Caki2 (cell line): ENCODE data around the gene UBXN10. TPM values are rescaled to one million over a fixed set of nuclear protein-coding genes. Genes with fewer than 3 reads are reported as not detected.

ENCODE experiments used
- DNase-seq: peaks from one replicate; pipeline ENCODE4 v3.0.0-alpha.2; 2015; ENCODE audit warnings: low read depth
- in situ Hi-C: cut with HindIII; loops from 2 replicates; pipeline ENCODE4 v1.10.0; 2016; ENCODE audit warnings: low sequenced_read_pairs, low pct_unique_long_range_greater_than_20kb, mixed read lengths
- total RNA-seq: library from RNA; depleted of rRNA; stranded (reverse); fragments of >200 nt; shearing (Covaris generic); gene quantifications from 2 replicates; pipeline ENCODE4 v1.2.3, GENCODE V29; 2014; ENCODE audit warnings: low replicate concordance

UBXN10 gene
- total RNA-seq, 1 experiment from 2014 or later: not detected

DNA sequence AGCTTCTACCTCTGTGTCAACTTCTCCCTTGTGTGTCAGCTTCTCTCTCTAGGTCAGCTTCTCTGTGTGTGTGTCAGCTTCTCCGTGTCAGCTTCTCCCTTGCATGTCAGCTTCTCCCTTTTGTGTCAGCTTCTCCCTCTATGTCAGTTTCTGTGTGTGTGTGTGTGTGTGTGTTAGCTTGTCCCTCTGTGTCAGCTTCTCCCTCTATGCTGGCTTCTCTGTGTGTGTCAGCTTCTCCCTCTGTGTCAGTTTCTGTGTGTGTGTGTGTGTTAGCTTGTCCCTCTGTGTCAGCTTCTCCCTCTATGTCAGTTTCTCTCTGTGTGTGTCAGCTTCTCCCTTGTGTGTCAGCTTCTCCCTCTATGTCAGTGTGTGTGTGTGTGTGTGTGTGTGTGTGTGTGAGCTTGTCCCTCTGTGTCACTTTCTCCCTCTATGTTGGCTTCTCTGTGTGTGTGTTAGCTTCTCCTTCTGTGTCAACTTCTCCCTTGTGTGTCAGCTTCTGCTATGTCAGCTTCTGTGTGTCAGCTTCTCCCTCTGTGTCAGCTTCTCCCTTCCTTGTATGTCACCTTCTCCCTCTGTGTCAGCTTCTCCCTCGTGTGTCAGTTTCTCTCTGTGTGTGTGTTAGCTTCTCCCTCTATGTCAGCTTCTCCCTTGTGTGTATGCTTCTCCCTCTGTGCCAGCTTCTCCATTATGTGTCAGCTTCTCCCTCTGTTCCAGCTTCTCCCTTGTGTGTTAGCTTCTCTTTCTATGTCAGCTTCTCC lies 6.3 kb upstream of the UBXN10 start:
- no peak for DNase-seq
- in situ Hi-C loops: no loop called here

- DNase-seq: no peak
- in situ Hi-C loops: no loop called here
These were observed 5.6 kb upstream of the UBXN10 start for GRCh38 chr1:20180129-20180843.

- in situ Hi-C loops: no loop called here
- no peak for DNase-seq
These were observed 5.1 kb upstream of the UBXN10 start for GRCh38 chr1:20180844-20181207.

GRCh38 chr1:20182415-20182814 lies 3.5 kb upstream of the UBXN10 start:
- no peak for DNase-seq
- in situ Hi-C loops: no loop called here

DNA sequence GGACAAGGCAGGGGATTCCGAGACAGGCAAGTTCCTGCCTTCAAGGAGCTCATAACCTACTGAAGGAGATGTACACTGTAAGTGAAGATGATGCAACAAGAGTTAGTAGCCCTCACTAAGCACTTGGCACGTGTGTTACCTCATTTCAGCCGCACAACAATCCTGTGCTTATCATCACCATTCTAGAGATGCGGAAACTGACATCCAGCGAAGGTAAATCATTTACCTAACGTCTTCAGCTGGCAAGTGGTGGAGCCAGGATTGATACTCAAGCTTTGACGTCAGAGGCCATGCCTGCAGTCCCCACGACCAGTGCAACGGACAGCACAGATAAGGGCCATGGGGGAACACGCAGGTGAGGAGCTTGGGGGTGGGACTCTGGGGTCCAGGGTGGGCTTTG lies 2.9 kb upstream of the UBXN10 start:
- in situ Hi-C loops: no loop called here
- no peak for DNase-seq

DNA sequence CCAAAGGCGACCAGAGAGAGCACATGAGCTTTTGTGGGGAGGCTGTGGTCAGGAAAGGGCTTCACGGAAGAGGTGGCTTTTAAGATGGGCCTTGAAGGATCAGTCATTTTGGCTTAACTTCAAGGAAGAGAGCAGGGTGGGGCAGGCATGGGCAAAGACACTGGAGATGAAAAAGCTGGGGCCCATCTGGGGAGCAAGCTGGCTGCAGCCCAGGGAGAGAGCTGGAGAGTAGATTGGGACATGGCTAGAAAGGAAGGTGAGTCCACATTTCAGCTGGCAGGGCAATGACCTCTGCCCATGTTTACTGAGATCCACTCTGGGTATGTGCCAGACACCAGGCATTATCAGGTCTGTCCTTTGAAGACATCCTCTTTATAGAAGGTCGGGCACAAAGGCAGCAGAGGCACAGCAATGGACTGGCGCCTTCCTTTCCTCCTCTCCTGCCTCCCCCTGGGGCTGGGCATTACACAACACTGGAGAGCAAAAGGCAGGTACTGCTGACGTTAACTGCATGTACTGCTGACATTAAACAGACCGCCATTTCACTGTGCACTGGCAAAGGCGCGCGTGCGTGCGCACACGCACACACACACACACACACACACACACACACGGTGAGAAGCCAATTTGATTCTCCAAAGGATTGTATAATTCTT lies 2.2 kb upstream of the UBXN10 start:
- in situ Hi-C loops: no loop called here
- DNase-seq: no peak

DNA sequence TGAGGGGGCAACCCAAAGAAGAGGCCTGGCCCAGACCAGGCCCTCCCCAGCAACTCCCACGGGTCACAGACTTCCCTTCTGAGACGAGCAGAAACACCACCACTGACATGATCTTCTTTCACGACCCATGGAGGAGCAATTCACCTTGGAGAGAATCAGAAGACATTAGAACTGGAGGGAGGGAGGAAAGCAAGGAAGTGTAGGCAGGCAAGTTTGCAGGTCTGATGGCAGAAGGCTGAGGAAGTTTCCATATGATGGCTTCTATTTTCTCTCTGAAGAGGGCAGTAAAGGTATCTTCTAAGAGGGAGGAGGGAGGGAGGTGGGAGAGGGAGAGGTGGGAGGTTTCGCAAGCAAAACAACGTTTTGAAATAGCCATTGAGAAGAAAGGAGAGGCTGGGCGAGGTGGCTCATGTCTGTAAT lies 1.4 kb upstream of the UBXN10 start:
- in situ Hi-C loops: no loop called here
- no peak for DNase-seq

DNA sequence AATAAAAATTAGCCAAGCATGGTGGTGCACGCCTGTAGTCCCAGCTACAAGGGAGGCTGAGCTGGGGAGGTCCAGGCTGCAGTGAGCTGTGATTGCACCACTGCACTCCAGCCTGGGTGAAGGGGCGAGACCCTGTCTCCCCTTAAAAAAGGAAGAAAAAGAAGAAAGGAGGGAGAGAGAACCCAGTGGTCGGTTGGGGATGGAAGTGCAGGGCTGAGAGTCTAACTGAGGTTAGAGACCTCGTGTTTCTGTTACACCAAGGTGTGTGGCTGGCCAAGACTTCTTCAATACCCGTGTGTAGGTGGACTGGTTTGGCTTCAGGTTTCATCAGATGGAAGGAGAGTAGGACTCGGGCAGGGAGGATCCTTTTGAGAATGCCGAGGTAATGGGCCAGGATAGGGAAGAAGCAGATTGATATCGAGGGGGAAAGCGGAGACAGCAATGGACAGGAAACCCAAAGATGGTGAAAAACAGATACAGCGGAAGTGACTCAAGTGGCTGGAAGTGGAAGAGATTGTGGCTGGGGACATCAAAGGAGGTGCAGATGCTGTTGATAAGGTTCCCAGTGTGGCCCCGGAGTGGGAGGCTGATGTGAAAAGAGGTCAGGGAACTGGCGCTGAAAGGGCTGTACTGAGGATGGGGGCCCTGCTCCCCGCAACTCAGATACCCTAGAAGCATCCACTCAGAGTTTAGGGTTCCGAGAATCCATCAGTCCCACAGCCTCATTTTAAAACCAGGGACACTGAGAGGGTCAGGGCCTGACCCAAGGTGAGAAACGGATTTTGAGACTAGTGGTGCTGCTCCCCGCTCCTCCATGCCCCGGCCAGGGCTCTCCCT lies 681 bp upstream of the UBXN10 start:
- in situ Hi-C loops: no loop called here
- no peak for DNase-seq

- DNase-seq: no peak
- in situ Hi-C loops: no loop called here
These were observed 1.4 kb downstream of the UBXN10 start for GRCh38 chr1:20187103-20187812.

GRCh38 chr1:20187813-20188454 lies 2.0 kb downstream of the UBXN10 start:
- DNase-seq: no peak
- in situ Hi-C loops: no loop called here

DNA sequence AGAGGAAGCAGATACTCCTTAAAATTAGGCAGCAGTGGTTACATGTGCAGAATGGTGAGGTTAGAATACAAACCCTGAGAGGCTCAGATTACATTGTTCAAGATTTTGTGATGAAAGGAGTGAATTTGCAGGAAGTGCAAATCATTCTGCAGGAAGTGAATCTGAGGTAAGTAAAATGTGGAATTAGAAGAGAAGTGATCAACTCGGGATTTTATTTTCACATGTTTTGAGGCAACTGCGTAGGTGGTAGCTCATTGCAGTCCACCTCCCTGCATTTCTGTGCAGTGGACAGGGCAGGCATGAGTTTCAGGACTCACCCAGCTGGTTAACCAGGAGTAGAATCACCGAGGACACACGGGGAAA lies 2.5 kb downstream of the UBXN10 start:
- in situ Hi-C loops: no loop called here
- no peak for DNase-seq

GRCh38 chr1:20189664-20190063 lies 3.8 kb downstream of the UBXN10 start:
- no peak for DNase-seq
- in situ Hi-C loops: no loop called here

GRCh38 chr1:20190256-20191160 lies 4.6 kb downstream of the UBXN10 start:
- in situ Hi-C loops: no loop called here
- no peak for DNase-seq

DNA sequence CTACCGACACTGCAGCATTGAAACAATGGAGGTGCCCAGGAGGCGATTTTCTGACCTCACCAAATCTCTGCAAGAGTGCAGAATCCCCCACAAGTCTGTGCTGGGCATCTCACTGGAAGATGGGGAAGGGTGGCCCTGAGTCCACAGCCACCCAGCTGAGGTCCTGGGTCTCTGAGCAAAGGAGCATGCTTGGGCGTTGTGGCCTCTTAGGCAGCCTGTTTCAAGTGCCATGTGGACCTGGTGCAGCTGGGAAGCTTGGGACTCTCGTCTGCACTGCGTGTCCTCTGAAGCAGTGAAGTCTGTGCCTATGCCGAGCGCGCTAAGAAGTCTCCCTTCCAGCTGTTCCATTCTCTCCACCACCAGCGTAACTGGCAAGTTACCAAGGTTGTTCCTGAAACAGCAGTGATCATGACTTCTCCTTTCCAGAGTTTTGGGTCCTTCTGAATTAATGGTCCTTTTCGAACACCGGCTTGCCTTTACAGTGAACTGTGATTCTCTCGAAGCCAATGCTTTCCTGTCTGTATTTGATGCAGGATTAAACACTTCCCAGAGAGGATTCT lies 5.5 kb downstream of the UBXN10 start:
- in situ Hi-C loops: no loop called here

GRCh38 chr1:20192364-20192763 lies 6.5 kb downstream of the UBXN10 start:
- no peak for DNase-seq

More for the DNA sequence above, 5.5 kb downstream of the UBXN10 start:
- no peak for DNase-seq

DNA sequence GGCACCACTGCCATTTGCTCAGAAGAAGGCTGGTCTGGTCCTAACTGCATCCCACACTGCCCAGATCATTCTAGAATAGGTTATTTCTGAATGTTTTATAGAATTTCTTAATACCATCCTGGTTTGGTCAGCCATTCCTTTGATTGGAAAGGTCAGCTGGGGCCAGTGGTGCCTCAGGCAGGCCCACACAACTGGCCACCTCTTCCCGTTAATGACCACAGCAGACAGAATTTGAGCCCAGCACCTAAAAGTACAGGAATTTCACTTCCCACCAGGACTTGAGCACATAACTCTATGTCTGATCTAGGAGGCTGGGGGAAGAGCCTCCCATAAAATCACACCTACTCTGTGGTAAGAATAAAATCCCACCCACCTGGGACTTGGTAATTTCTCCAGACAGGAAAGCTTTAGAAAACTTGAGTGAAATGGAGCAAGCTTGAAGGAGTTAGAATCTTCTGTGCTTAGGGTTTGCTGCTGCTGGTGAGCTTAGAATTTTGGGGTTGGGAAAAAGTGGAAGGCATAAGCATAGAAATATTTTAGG lies 7.0 kb downstream of the UBXN10 start:
- DNase-seq: no peak
- in situ Hi-C loops: no loop called here

More at GRCh38 chr1:20192364-20192763, 6.5 kb downstream of the UBXN10 start:
- in situ Hi-C loops: no loop called here
